ENCODE measurements around the gene FSIP1. TPM values are rescaled to one million over a fixed set of nuclear protein-coding genes. Genes with fewer than 3 reads are reported as not detected.

The FSIP1 gene
- total and polyA plus RNA-seq, 12 donors, result 0.15 to 4.4 (median 0.89) TPM

- DNase-seq (no peak), ATAC-seq (no peak)
- Histone ChIP-seq H3K36me3 (no peaks in the 10 kb centered on the region), H3K27me3 (no peaks in the 10 kb centered on the region), H3K4me3 (no peak overlapping the region), H3K27ac (no peak overlapping the region), H3K9me3 (peaks cover 0 to 56% (median 32%) of the 10 kb centered on the region in 11 donors), H3K4me1 (peaks cover 0 to 6% (median 0%) of the 10 kb centered on the region in 9 donors)
- no peak for TF ChIP-seq CTCF (IDR thresholded peaks at IDR 0.05)
- intact Hi-C loops (cut with DNase I), result loop anchor here in 1 of 10 donors (10.0 kb wide), 1 partner anchor 64 kb away; no protein-coding TSS in a partner anchor
Measured at GRCh38 chr15:39610665-39611064, 172.0 kb downstream of the FSIP1 start.

DNA sequence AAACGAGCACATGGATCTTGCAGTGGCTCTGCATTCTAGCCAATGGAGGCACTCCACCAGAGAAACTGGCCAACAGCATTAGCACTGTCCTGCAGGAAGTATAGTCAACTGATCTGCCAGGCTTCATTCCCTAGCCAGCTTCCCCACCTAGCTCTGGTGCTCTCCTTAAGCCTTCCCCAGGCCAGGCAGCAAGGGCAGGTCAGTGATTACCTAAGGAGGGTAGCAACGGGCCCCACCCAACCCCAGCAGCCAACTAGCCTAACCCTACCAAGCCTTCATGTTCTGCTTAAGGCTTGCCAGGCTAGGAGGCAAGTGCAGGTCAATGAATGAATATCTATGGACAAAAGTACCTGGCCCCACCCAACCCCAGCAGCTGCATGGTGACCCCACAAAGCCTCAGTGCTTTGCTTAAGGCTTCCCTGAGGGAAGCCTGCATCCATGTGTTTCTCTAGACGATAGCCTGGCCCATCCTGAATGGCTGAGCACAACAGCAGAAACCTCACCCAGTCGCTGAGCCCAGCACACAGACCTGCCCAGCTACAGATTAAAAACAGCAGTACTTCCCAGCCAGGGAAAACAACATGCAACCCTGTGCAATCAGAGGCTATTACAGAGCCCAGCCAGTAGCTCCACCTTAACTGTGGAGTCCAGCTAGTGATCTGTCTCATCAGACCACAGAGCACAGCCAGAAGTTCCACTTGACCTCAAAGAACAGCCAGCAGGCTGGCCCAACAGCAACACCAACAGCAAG lies 173.3 kb downstream of the FSIP1 start:
- no peak for TF ChIP-seq CTCF (IDR thresholded peaks at IDR 0.05)
- DNase-seq (no peak), ATAC-seq (no peak)
- intact Hi-C loops (cut with DNase I), result no loop called here
- no peak overlapping the region for H3K4me3 ChIP-seq
- peaks cover 0 to 48% (median 26%) of the 10 kb centered on the region in 11 donors for H3K9me3 ChIP-seq
- no peaks in the 10 kb centered on the region for H3K27me3 ChIP-seq
- peaks cover 0 to 6% (median 0%) of the 10 kb centered on the region in 9 donors for H3K4me1 ChIP-seq
- no peak overlapping the region for H3K27ac ChIP-seq
- 80 to 85% methylated on average over 4 of the region's 4 CpGs for WGBS, 2 donors
- no peaks in the 10 kb centered on the region for H3K36me3 ChIP-seq

DNA sequence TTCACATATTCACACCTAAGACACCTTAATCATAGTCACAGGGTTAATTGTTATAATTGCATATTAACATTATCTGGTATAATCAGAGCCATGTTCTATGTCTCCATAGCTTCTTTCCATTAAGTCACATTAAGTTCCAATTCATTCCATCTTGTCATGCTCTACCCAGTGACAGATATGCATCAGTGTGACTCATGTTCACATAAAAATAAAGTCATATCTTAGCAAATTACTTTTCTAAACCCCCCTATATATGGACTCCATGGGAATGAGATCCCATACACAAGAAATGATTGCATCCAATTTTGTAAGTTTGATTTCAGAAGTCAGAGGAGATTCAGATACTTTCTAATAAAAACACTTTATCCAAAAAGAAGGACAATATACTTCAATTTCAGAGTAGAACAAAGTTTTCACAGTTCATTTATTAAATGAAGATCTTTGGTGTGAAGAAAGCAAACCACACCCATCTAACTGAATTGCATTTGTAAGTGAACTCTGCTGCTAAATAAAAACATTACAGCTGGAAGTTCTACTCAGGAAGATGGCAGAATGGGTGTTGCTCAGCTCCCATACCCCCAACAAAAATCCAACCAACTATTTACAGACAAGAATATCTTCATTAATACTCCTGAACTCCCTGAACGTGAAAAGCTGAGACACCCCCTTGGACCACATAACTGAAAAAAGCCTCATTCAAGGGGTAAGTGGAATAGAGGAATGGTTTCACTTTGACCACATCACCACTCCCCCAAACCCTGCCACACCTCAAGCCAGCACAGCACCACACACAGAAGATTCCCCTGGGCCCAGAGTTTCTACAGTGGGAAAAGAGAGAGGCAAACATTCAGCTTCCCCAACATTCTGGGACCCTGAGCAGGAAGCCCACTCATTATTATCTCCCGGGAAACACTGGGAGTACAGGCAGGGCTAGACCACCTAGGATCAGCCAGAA lies 174.2 kb downstream of the FSIP1 start:
- TF ChIP-seq CTCF (IDR thresholded peaks at IDR 0.05), result no peak
- intact Hi-C loops (cut with DNase I), result no loop called here
- Histone ChIP-seq H3K27ac (no peak overlapping the region), H3K9me3 (peaks cover 0 to 39% (median 23%) of the 10 kb centered on the region in 11 donors), H3K4me1 (peaks cover 0 to 6% (median 0%) of the 10 kb centered on the region in 9 donors), H3K4me3 (no peak overlapping the region), H3K36me3 (no peaks in the 10 kb centered on the region), H3K27me3 (no peaks in the 10 kb centered on the region)
- WGBS, 2 donors, result 89 to 92% methylated on average over 2 of the region's 2 CpGs
- DNase-seq, result no peak
- ATAC-seq, result no peak

- Histone ChIP-seq H3K27me3 (no peaks in the 10 kb centered on the region), H3K4me1 (peaks cover 0 to 6% (median 0%) of the 10 kb centered on the region in 9 donors), H3K27ac (no peak overlapping the region), H3K9me3 (peaks cover 0 to 10% (median 1%) of the 10 kb centered on the region in 11 donors), H3K4me3 (no peak overlapping the region), H3K36me3 (no peaks in the 10 kb centered on the region)
- WGBS, 2 donors, result 84 to 86% methylated on average over 1 of the region's 1 CpG
- no peak for ATAC-seq
- intact Hi-C loops (cut with DNase I), result no loop called here
- no peak for DNase-seq
- no peak for TF ChIP-seq CTCF (IDR thresholded peaks at IDR 0.05)
Measured at GRCh38 chr15:39605146-39605545, 177.5 kb downstream of the FSIP1 start.

Data from heart right ventricle (tissue), 16 donors.